ENCODE results near the gene RSU1. TPM values are rescaled to one million over a fixed set of nuclear protein-coding genes. Genes with fewer than 3 reads are reported as not detected.

The RSU1 gene
- total RNA-seq, 1 donor from 2014 or later, result 39.2 TPM

DNA sequence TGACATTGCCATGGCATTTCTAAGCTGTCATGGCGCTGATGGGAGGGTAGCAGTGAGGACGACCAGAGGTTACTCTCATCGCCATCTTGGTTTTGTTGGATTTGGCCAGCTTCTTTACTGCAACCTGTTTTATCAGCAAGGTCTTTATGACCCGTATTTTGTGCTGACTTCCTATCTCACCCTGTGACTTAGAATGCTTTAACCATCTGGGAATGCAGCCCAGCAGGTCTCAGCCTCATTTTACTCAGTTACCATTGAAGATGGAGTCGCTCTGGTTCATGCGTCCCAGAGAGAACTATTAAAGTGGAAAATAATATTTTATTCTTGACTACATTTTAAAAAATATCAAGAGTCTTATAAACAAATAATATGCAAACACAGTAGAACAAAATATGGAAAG, 131.7 kb downstream of the RSU1 start:
- H3K4me3 ChIP-seq, result no peak overlapping the region

DNA sequence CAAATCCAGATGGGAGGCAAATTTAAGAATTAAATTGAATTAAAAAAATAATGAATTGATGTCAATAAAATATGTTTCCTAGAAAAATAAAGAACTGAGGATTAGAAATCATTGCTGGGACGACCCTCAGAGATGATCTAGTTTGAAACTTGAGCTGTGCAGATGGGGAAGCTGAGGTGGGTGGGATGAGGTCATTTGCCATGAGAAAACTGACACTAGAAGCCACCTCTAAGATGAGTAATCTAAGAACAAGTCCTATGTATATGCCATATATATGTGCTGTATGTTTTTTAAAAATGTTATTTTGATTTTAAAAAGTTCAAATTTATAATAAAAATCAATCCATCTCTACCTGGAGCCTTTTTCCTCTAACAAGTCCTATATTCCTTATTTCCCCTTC, 135.7 kb downstream of the RSU1 start:
- Histone ChIP-seq H3K4me3 (no peak overlapping the region), H3K9me3 (replicated peaks) (no peaks in the 10 kb centered on the region), H3K4me1 (no peaks in the 10 kb centered on the region), H3K27ac (replicated peaks) (no peak overlapping the region), H3K36me3 (no peaks in the 10 kb centered on the region), H3K27me3 (ENCODE audit: low read depth) (no peaks in the 10 kb centered on the region)
- TF ChIP-seq, protein P1, sequence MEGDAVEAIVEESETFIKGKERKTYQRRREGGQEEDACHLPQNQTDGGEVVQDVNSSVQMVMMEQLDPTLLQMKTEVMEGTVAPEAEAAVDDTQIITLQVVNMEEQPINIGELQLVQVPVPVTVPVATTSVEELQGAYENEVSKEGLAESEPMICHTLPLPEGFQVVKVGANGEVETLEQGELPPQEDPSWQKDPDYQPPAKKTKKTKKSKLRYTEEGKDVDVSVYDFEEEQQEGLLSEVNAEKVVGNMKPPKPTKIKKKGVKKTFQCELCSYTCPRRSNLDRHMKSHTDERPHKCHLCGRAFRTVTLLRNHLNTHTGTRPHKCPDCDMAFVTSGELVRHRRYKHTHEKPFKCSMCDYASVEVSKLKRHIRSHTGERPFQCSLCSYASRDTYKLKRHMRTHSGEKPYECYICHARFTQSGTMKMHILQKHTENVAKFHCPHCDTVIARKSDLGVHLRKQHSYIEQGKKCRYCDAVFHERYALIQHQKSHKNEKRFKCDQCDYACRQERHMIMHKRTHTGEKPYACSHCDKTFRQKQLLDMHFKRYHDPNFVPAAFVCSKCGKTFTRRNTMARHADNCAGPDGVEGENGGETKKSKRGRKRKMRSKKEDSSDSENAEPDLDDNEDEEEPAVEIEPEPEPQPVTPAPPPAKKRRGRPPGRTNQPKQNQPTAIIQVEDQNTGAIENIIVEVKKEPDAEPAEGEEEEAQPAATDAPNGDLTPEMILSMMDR (IDR thresholded peaks at IDR 0.05; ENCODE audit: borderline replicate concordance), result no peak
- intact Hi-C loops (cut with micrococcal nuclease), result no loop called here
- DNase-seq, result no peak

More for the DNA sequence above, 131.7 kb downstream of the RSU1 start:
- TF ChIP-seq, protein P1 (IDR thresholded peaks at IDR 0.05; ENCODE audit: borderline replicate concordance), result no peak
- H3K9me3 ChIP-seq (replicated peaks), result no peaks in the 10 kb centered on the region
- DNase-seq, result no peak
- no peaks in the 10 kb centered on the region for H3K27me3 ChIP-seq (ENCODE audit: low read depth)
- no peaks in the 10 kb centered on the region for H3K4me1 ChIP-seq
- peaks cover 6% of the 10 kb centered on the region for H3K36me3 ChIP-seq
- intact Hi-C loops (cut with micrococcal nuclease), result no loop called here
- H3K27ac ChIP-seq (replicated peaks), result no peak overlapping the region

DNA sequence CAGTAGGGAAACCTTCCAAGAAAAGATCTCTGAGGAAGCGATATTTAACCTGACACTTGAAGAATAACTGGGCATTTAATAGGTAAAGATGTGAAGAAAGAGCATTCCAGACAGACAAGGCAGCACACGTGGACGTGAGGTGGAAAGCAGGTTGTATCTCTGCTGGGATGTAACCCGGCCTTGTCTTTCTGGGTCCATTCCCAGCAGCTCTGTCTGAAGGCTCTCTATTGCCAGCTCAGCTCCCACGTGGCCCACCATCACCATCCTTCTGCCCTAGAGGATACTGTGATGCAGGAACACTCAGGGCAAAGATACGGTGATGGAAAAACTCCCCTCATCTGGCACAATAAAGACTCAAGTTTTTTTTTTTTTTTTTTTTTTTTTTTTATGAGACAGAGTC, 137.7 kb downstream of the RSU1 start:
- H3K36me3 ChIP-seq, result no peaks in the 10 kb centered on the region
- no peak overlapping the region for H3K4me3 ChIP-seq
- H3K4me1 ChIP-seq, result no peaks in the 10 kb centered on the region
- DNase-seq, result no peak
- no peaks in the 10 kb centered on the region for H3K27me3 ChIP-seq (ENCODE audit: low read depth)
- peaks cover 4% of the 10 kb centered on the region for H3K9me3 ChIP-seq (replicated peaks)
- H3K27ac ChIP-seq (replicated peaks), result no peak overlapping the region
- TF ChIP-seq, protein P1 (IDR thresholded peaks at IDR 0.05; ENCODE audit: borderline replicate concordance), result no peak
- intact Hi-C loops (cut with micrococcal nuclease), result no loop called here

DNA sequence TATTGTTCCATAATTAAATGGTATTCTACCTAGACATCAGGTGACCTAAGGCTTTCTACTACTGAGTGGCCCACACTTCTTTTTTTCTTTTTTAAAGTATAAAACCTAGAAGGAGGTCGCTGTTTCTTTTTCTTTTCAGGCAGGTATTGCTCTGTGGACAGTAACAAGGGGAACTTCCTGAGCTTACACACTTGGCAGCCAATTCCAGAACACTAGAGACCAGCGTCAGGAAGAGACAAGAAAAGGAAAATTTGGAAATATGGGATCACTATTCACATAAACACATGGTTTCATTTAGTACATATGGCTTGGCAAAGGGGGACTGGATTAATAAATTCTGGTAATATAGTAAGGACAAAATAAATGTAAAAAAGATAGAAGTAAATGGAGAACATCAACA, 141.9 kb downstream of the RSU1 start:
- TF ChIP-seq, protein P1 (IDR thresholded peaks at IDR 0.05; ENCODE audit: borderline replicate concordance), result no peak
- H3K9me3 ChIP-seq (replicated peaks), result peaks cover 4% of the 10 kb centered on the region
- intact Hi-C loops (cut with micrococcal nuclease), result no loop called here
- no peaks in the 10 kb centered on the region for H3K27me3 ChIP-seq (ENCODE audit: low read depth)
- DNase-seq, result no peak
- no peak overlapping the region for H3K27ac ChIP-seq (replicated peaks)
- no peaks in the 10 kb centered on the region for H3K4me1 ChIP-seq
- H3K4me3 ChIP-seq, result no peak overlapping the region
- peaks cover 8% of the 10 kb centered on the region for H3K36me3 ChIP-seq

DNA sequence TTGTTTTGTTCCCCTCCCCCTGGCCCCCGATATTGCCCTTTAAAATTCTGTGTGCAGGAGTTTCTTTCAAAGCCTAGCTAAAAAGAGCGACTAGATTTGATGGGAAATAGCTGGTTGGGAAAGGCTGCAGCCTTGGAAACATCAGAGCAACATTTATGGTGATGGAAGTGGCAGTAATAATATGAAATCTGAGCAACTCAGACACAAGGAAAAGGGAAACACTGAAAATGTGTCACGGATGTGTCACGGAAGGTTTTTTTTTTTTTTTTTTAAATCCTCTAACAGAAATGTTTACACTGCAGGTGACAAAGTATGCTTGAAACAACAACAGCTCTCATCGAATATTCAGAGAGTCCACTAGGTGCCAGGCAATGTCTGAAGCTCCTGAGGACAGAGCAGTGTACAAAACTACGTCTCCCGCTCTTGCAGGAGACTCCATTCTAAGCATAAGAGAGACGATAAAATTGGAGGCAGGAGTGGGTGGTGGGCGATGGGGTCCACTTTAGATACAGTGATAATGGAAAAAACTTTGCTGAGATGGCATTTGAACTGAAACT, 143.0 kb downstream of the RSU1 start:
- Histone ChIP-seq H3K4me1 (no peaks in the 10 kb centered on the region), H3K27ac (replicated peaks) (no peak overlapping the region), H3K27me3 (ENCODE audit: low read depth) (no peaks in the 10 kb centered on the region)

More for the DNA sequence above, 143.0 kb downstream of the RSU1 start:
- intact Hi-C loops (cut with micrococcal nuclease), result no loop called here
- TF ChIP-seq, protein P1 (IDR thresholded peaks at IDR 0.05; ENCODE audit: borderline replicate concordance), result no peak
- H3K36me3 ChIP-seq, result peaks cover 14% of the 10 kb centered on the region
- DNase-seq, result no peak
- no peak overlapping the region for H3K4me3 ChIP-seq
- H3K9me3 ChIP-seq (replicated peaks), result peaks cover 4% of the 10 kb centered on the region
